ENCODE results near the gene ABCA1. TPM values are rescaled to one million over a fixed set of nuclear protein-coding genes. Genes with fewer than 3 reads are reported as not detected.
"Not testable (repeated sequence)": the region's sequence is repeated elsewhere in the genome, so short reads cannot be mapped to it uniquely, and the experiment has no call there.

The ABCA1 gene
- total RNA-seq, 2 experiments from 2014 or later, result 14.1 to 16.9 TPM

- Histone ChIP-seq H3K27ac (ENCODE audit: low read depth in 1 of 2, low read length in 2 of 2) (no peak overlapping the region), H3K36me3 (ENCODE audit: insufficient read depth, low read length) (no peaks in the 10 kb centered on the region), H3K4me1 (ENCODE audit: insufficient read depth, low read length) (no peaks in the 10 kb centered on the region), H3K27me3 (ENCODE audit: control insufficient read depth in 1 of 2, insufficient read depth in 2 of 2, low read length in 2 of 2) (no peaks in the 10 kb centered on the region), H3K4me3 (ENCODE audit: low read length) (no peak overlapping the region), H3K9me3 (ENCODE audit: control insufficient read depth in 1 of 2, insufficient read depth in 1 of 2, low read length in 2 of 2) (no peaks in the 10 kb centered on the region)
- TF ChIP-seq CTCF (IDR thresholded peaks at IDR 0.05), result no peak
- ATAC-seq (ENCODE audit: poor library complexity) (no peak), DNase-seq (no peak)
- no peaks in the 10 kb centered on the region for H3K27me3 Mint-ChIP-seq
- no peaks in the 10 kb centered on the region for H3K36me3 Mint-ChIP-seq (ENCODE audit: low read depth)
- no peaks in the 10 kb centered on the region for H3K9me3 Mint-ChIP-seq
- POLR2A ChIA-PET, result no interaction called here
- no peak overlapping the region for H3K27ac Mint-ChIP-seq
- intact Hi-C loops (cut with DNase I, micrococcal nuclease), result no loop called here
- H3K4me1 Mint-ChIP-seq (ENCODE audit: low read depth), result no peaks in the 10 kb centered on the region
- H3K4me3 Mint-ChIP-seq, result no peak overlapping the region
- CTCF ChIA-PET, result no interaction called here
These were observed 155.0 kb downstream of the ABCA1 start for GRCh38 chr9:104772714-104773510.

- intact Hi-C loops (cut with DNase I, micrococcal nuclease), result no loop called here
- POLR2A ChIA-PET, result interaction anchor here (1.6 kb wide), 1 partner anchor 21 kb away, joined by 4 read pairs; no protein-coding TSS in a partner anchor
- no peaks in the 10 kb centered on the region for H3K9me3 Mint-ChIP-seq
- H3K4me1 Mint-ChIP-seq (ENCODE audit: low read depth), result peaks cover 8% of the 10 kb centered on the region
- no peak overlapping the region for H3K4me3 Mint-ChIP-seq
- Histone ChIP-seq H3K4me1 (ENCODE audit: insufficient read depth, low read length) (peaks cover 1% of the 10 kb centered on the region), H3K36me3 (ENCODE audit: insufficient read depth, low read length) (no peaks in the 10 kb centered on the region), H3K4me3 (ENCODE audit: low read length) (no peak overlapping the region), H3K27me3 (ENCODE audit: control insufficient read depth in 1 of 2, insufficient read depth in 2 of 2, low read length in 2 of 2) (no peaks in the 10 kb centered on the region), H3K27ac (ENCODE audit: low read depth in 1 of 2, low read length in 2 of 2) (no peak overlapping the region), H3K9me3 (ENCODE audit: control insufficient read depth in 1 of 2, insufficient read depth in 1 of 2, low read length in 2 of 2) (no peaks in the 10 kb centered on the region)
- no peak for ATAC-seq (ENCODE audit: poor library complexity)
- H3K27ac Mint-ChIP-seq, result no peak overlapping the region
- H3K27me3 Mint-ChIP-seq, result no peaks in the 10 kb centered on the region
- TF ChIP-seq CTCF (IDR thresholded peaks at IDR 0.05), result no peak
- H3K36me3 Mint-ChIP-seq (ENCODE audit: low read depth), result no peaks in the 10 kb centered on the region
- no peak for DNase-seq
- CTCF ChIA-PET, result interaction anchor here (0.7 kb wide), 1 partner anchor 91 kb away, joined by 3 read pairs; no protein-coding TSS in a partner anchor
These were observed 158.3 kb downstream of the ABCA1 start for GRCh38 chr9:104769655-104770054.

GRCh38 chr9:104769029-104769428 is 158.9 kb downstream of the ABCA1 start:
- H3K36me3 Mint-ChIP-seq (ENCODE audit: low read depth); H3K27me3 Mint-ChIP-seq; H3K4me1 Mint-ChIP-seq (ENCODE audit: low read depth); H3K36me3 ChIP-seq (ENCODE audit: insufficient read depth, low read length); H3K9me3 ChIP-seq (ENCODE audit: control insufficient read depth in 1 of 2, insufficient read depth in 1 of 2, low read length in 2 of 2); DNase-seq; H3K4me3 Mint-ChIP-seq; H3K27ac Mint-ChIP-seq; H3K4me3 ChIP-seq (ENCODE audit: low read length); H3K4me1 ChIP-seq (ENCODE audit: insufficient read depth, low read length); ATAC-seq (ENCODE audit: poor library complexity); H3K27me3 ChIP-seq (ENCODE audit: control insufficient read depth in 1 of 2, insufficient read depth in 2 of 2, low read length in 2 of 2); H3K9me3 Mint-ChIP-seq; H3K27ac ChIP-seq (ENCODE audit: low read depth in 1 of 2, low read length in 2 of 2); intact Hi-C loops (cut with DNase I, micrococcal nuclease): not testable (repeated sequence)
- POLR2A ChIA-PET, result interaction anchor here (1.6 kb wide), 1 partner anchor 21 kb away, joined by 4 read pairs; no protein-coding TSS in a partner anchor
- CTCF ChIA-PET, result interaction anchor here (0.7 kb wide), 1 partner anchor 92 kb away, joined by 3 read pairs; no protein-coding TSS in a partner anchor
